Measurements from ENCODE around the gene ZNF605. TPM values are rescaled to one million over a fixed set of nuclear protein-coding genes. Genes with fewer than 3 reads are reported as not detected.

Gene ZNF605
- total RNA-seq, 4 donors from 2014 or later: 7.9 to 20.6 (median 9.0) TPM

DNA sequence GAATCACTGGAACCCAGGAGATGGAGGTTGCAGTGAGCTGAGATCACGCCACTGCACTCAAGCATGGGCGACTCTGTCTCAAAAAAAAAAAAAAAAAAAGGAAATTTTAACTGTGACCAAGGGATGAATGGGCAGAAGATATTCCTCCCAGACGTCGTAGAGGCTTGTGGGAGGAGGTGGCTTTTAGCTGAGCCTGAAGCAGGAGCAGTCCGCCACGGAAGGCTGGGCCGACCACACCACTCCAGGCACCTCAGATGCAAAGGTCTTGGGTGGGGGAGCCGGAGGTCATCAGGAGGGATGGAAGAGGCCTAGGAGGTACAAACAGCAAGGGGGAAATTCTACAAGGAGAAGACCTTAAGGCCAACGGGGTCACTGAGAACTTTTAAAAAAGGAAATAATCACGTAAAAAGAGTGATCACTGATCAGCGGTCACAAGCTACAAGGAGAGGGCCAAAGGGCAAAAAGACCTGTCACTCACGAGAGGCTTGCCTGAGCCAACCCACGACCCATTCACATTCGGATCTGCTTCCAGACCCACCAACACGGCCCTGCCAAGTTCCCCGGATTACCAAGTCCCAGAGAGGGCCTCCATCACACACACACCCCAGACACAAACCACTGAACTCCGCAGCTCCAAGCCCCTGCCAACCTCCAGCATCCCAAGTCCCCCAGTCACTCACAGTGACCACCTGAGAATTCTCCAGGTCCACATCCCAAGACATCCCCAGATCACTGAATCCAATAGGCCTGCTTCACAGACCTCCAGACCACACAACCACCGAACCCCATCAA is 3.5 kb downstream of the ZNF605 start:
- DNase-seq (ENCODE audit: low spot score in 2 of 2): no peak
- 95% methylated on average over 18 of the region's 18 CpGs for WGBS, 2 donors

DNA sequence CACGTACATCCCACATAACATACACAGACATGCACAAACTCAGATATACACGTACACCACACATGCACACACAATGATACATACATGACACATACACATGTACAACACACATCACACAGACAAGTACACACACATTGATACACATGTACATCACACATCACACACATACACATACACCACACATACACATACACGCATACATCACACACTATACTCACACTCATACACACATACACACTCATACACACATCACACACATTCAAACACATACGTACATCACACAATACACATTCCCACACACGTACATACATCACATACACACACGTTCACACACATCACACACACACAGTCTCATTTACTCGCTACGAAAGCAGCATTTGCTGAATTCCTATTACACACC is 4.5 kb downstream of the ZNF605 start:
- 98% methylated on average over 8 of the region's 8 CpGs for WGBS, 2 donors
- H3K4me1 ChIP-seq: peaks cover 0 to 13% (median 5%) of the 10 kb centered on the region in 4 donors
- TF ChIP-seq EP300 (IDR thresholded peaks at IDR 0.05) (no peak), CTCF (IDR thresholded peaks at IDR 0.05) (no peak), POLR2A (IDR thresholded peaks at IDR 0.05) (no peak)
- H3K27me3 ChIP-seq: no peaks in the 10 kb centered on the region
- H3K9me3 ChIP-seq: peaks cover 0 to 76% (median 26%) of the 10 kb centered on the region in 4 donors
- peaks cover 0 to 59% (median 2%) of the 10 kb centered on the region in 3 donors for H3K36me3 ChIP-seq
- no peak overlapping the region for H3K27ac ChIP-seq
- DNase-seq (ENCODE audit: low spot score in 2 of 2): no peak
- H3K4me3 ChIP-seq: no peak overlapping the region

More for the DNA sequence above, 3.5 kb downstream of the ZNF605 start:
- TF ChIP-seq POLR2A (IDR thresholded peaks at IDR 0.05): no peak
- TF ChIP-seq EP300 (IDR thresholded peaks at IDR 0.05): no peak
- no peak for TF ChIP-seq CTCF (IDR thresholded peaks at IDR 0.05)
- no peak overlapping the region for H3K4me3 ChIP-seq
- no peak overlapping the region for H3K27ac ChIP-seq
- H3K4me1 ChIP-seq: peaks cover 0 to 22% (median 5%) of the 10 kb centered on the region in 4 donors
- no peaks in the 10 kb centered on the region for H3K27me3 ChIP-seq
- peaks cover 0 to 49% (median 2%) of the 10 kb centered on the region in 3 donors for H3K36me3 ChIP-seq
- H3K9me3 ChIP-seq: peaks cover 0 to 66% (median 21%) of the 10 kb centered on the region in 4 donors

- peaks cover 2 to 65% (median 6%) of the 10 kb centered on the region in 3 donors for H3K36me3 ChIP-seq
- no peaks in the 10 kb centered on the region for H3K27me3 ChIP-seq
- DNase-seq (ENCODE audit: low spot score in 2 of 2): no peak
- 95 to 96% methylated on average over 27 of the region's 27 CpGs for WGBS, 2 donors
- H3K9me3 ChIP-seq: peaks cover 0 to 82% (median 29%) of the 10 kb centered on the region in 4 donors
- H3K27ac ChIP-seq: no peak overlapping the region
- H3K4me1 ChIP-seq: peaks cover 0 to 13% (median 5%) of the 10 kb centered on the region in 4 donors
- H3K4me3 ChIP-seq: no peak overlapping the region
- TF ChIP-seq POLR2A (IDR thresholded peaks at IDR 0.05) (no peak), CTCF (IDR thresholded peaks at IDR 0.05) (no peak), EP300 (IDR thresholded peaks at IDR 0.05) (no peak)
Observed at GRCh38 chr12:132950844-132951535, 5.1 kb downstream of the ZNF605 start.

- Histone ChIP-seq H3K9me3 (peaks cover under 1 to 90% (median 33%) of the 10 kb centered on the region in 4 donors), H3K27me3 (no peaks in the 10 kb centered on the region), H3K36me3 (peaks cover 2 to 73% (median 13%) of the 10 kb centered on the region in 3 donors), H3K4me3 (no peak overlapping the region), H3K27ac (no peak overlapping the region), H3K4me1 (peaks cover 0 to 9% (median 3%) of the 10 kb centered on the region in 4 donors)
- no peak for TF ChIP-seq CTCF (IDR thresholded peaks at IDR 0.05)
- no peak for TF ChIP-seq EP300 (IDR thresholded peaks at IDR 0.05)
- TF ChIP-seq POLR2A (IDR thresholded peaks at IDR 0.05): no peak
- WGBS, 2 donors: 95 to 96% methylated on average over 30 of the region's 30 CpGs
- no peak for DNase-seq (ENCODE audit: low spot score in 2 of 2)
Observed at GRCh38 chr12:132949936-132950837, 5.9 kb downstream of the ZNF605 start.
